HuH-7.5 (cell line): ENCODE results near the gene DUSP8.
A peak's percentile ranks its signal among the peaks of the same experiment; 100 is the strongest.
"Not testable (repeated sequence)": the region's sequence is repeated elsewhere in the genome, so short reads cannot be mapped to it uniquely, and the experiment has no call there.

Experiments used
- DNase-seq: peaks from one replicate; pipeline ENCODE4 v3.0.0; 2011; ENCODE audit warnings: low spot score

The DUSP8 gene

GRCh38 chr11:1572197-1573076, at the start of gene DUSP8:
TSS of gene DUSP8 (minus strand) at chr11:1572271. CDS start at chr11:1565826, 6,445 bp downstream.
- DNase-seq, result peak; percentile 95

DNA sequence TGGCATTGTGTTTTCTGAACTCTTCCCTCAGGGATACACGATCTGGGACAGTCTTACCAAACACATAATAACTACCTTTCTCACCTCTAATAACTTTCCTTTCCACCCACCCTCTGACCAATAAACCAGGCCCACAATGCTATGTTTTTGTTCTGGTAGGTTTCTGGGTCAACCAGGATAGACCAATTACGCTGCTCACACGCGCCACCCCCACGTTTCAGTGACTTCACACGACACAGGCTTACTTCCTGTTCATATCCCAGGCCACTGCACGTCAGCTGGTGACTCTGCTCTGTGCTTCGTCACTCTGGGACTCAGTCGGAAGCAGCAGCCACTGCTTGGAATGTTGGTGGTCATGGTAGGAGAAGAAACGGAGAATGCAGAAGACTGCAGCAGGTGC, 47.4 kb upstream of the DUSP8 start:
- DNase-seq, result no peak

DNA sequence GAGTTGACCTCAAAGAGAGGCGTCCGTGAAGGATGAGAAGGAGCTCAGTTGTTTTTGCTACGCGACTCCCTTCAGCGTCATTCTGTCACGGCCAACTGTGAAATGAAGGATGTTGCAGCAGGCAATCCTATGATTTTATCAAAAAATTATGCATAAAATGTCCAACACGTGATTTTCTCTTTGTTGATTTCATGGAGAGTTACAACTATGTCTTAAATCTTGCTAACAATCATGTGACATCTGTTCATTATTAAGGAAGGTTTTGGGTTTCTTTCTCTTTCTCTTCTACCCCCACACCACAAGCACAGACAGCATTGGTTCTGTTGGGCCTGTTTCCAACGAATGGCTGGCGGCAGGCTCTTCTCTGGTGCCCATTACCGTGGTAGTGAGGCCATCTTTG, 46.2 kb upstream of the DUSP8 start:
- DNase-seq, result no peak

DNA sequence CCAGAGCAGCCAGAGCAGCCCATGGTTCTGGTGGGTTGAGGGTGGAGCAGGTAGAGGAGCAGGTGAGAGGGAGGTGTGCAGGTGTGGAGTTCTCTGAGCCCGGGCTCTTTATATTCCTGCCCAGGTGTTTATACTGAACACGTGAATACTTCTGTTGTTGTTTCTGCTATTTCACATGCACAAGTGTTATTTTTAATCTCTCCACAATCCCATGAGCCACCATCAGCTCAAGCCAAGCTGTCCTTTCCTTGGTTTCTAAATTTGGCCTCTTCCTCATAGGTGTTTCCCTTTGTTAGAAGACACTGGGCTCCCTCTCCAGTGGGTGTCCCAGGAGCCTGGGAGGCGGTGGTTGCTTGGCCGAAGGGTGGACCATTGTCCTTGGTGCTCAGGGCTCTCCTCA, 36.3 kb upstream of the DUSP8 start, which contains the start of gene KRTAP5-3:
KRTAP5-3 (minus strand) TSS at position 101 of the 400 bp plus-strand sequence; CDS start at position 23, 78 bp downstream.
- no peak for DNase-seq

DNA sequence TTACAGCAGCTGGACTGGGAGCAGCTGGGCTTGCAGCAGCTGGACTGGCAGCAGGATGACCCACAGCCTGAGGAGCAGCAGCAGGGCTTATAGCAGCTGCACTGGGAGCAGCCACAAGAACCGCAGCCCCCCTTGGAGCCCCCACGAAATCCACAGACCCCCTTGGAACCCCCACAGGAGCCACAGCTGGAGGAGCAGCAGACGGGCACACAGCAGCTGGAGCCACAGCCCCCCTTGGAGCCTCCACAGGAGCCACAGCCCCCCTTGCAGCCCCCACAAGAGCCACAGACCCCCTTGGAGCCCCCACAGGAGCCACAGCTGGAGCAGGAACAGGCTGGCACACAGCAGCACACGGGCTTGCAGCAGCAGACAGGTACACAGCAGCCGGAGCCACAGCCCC, 35.8 kb upstream of the DUSP8 start:
- DNase-seq, result not testable (repeated sequence)

DNA sequence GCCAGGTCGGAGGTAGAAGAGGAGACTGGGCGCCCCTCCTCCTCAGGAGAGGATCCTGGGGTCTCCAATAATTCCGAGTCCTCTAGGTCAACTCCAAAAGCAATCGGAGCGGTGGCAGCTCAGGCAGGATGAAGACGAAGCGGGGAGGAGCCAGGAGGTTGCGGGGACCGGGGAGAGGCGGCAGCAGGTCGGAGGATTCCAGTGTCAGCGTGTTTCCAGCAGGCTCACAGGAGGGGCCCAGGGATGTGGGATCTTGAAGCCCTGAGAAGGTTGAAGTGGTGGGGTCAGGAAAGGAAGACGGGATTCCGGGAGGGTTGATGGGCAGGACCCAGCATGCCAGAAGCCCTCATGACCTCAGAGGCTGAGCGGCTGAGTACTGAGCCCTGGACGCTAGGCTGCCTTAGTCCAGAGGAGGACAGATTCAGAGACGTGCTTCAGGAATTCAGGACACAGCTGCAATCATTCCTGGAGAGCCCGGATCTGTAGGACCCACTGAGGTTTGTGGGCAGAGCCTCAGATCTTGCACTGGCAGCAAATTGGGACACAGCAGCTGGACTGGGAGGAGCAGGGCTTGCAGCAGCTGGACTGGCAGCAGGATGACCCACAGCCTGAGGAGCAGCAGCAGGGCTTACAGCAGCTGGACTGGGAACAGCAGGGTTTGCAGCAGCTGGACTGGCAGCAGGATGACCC, 35.2 kb upstream of the DUSP8 start:
- not testable (repeated sequence) for DNase-seq

DNA sequence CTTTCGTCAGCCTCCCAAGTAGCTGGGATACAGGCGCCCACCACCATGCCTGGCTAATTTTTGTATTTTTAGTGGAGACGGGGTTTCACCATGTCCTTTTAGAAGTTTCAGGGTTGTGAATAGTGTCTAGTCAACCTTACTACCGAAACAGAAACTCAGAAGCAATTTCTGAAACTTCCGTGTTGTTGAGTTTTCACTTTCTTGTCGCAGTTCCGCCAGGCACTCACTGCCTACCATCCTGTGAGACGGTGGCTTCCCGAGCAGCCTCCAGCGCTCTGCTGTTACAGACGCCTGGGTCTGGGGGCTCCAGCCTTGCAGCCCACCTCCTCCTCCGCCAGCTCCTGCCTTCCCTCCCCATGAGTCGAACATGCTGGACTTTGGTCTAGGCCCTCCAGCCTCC, 33.9 kb upstream of the DUSP8 start:
- not testable (repeated sequence) for DNase-seq

DNA sequence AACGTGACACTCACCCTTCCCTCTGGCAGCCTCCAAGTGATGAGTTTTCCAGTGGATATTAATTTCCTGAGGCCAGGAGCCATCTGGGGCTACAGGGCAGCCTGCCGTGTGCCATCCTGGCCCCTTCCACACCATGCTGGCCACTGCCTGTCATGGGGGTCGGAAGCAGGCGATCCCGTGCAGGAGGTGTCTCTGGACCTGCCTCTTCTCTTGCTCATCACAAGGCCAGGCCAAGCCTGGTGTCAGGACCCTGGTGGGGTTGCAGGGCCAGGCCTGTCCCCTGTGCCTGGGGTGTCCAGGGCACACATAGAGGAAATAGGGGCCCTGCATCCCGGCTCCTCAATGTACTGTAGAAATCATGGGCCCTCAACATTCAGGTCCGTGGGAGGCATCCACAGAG, 32.6 kb upstream of the DUSP8 start:
- no peak for DNase-seq

DNA sequence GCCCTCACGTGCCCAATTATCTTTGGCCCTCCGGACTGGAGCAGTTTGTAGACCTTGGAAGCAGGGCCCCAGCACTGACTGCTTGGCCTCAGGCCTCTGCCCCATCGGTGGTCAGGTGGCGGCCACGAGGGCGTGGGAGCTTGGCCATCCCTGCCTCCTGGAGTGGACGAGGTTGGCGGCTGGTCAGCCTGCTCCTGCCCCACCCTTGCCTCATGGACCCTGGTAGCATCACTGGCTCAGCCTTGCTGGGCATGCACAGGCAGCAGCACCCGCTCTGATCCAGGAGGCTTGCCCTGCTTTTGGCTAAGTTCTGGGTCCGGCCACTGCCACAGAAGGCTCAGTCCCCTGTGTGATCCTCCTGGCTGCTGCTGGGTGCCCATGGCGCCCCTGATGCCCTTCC, 32.1 kb upstream of the DUSP8 start:
- DNase-seq, result no peak

GRCh38 chr11:1603629-1604028, 31.6 kb upstream of the DUSP8 start:
- DNase-seq, result no peak

GRCh38 chr11:1601663-1602062, 29.6 kb upstream of the DUSP8 start:
- DNase-seq, result not testable (repeated sequence)

GRCh38 chr11:1600626-1601025, 28.6 kb upstream of the DUSP8 start:
- DNase-seq, result no peak

DNA sequence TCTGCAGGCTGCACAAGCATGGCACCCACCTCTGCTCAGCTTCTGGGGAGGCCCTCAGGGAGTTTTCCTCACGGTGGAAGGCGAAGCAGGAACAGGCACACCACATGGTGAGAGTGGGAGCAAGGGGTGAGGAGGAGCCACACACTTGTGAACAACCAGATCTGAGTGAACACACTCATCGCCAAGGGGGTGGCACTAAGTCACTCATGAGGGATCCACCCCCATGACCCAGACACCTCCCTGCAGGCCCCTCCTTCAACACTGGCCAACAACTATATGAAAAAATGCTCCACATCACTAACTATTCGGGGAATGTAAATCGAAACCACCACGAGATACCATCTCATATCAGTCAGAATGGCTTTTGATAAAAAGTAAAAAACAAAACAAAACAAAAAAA, 26.7 kb upstream of the DUSP8 start:
- no peak for DNase-seq

DNA sequence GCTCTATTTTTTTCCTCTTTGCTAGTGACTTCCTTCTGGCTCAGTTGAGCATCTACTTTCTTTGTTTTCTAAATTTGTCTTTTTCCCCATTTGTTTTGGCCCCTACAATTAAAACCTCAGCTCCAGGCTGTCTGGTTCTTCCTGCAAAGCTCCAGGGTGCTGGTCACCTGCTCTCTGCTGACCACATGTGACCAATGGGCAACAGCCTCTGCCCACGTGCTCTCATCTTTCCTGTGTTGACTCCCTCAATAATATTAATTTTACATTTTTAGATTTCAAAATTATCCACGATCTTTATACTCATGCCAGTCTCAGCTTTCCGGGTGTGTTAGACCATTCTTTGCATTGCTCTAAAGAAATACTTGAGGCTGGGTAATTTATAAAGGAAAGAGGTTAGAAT, 26.3 kb upstream of the DUSP8 start:
- DNase-seq, result not testable (repeated sequence)

- DNase-seq, result no peak
Observed at GRCh38 chr11:1597994-1598380, 25.9 kb upstream of the DUSP8 start, which contains the start of gene KRTAP5-2. TSS of gene KRTAP5-2 (minus strand) at chr11:1598294. CDS start at chr11:1598250, 44 bp downstream.

DNA sequence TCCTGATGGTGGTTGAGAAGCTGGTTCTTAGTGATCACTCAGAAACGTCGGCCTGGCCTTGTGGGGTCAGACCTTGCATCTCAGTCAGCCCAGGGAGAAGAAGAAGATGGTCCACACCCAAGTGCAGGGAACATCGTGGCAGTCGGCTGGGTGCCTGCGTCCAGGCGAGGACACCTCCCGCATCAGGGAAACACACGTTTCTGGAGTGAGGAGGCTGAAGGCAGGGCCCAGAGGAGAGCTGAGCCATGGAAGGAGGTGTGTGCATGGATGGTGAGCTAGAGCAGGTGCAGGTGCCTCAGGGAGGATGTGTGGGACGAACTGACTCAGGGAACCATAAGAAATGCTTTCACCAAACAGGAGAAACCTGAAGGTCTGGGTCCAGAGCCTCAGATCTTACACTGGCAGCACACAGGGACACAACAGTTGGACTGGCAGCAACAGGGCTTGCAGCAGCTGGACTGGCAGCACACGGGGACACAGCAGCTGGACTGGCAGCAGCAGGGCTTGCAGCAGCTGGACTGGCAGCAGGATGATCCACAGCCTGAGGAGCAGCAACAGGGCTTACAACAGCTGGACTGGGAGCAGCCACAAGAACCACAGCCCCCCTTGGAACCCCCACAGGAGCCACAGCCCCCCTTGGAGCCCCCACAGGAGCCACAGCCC, 25.4 kb upstream of the DUSP8 start:
- no peak for DNase-seq

DNA sequence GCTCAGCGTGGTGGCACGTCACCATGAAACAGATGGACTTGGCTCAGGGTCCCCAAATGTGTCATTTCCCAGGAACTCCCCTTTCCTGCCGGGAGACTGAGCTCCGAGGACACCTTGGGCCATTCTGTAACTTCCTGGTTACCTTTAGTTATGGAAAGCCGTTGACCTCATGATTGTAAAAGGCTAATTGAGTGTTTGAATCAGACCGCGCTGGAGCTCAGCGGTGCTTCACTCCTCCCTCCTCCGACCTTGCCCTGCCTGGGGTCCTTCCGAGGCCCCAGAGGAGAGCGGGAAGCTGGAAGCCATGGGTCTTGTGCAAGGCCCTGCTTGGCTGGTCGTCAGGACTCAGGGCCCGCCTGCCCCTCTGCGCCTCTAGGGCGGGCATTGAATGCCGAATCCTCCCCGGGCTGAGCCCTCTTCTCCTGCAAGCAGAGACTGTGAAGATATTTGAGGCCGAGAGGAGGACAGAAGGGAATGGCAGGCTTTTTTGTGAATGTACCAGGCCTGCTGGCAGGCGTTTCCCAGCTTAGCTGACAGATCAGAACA, 24.6 kb upstream of the DUSP8 start:
- DNase-seq, result not testable (repeated sequence)

DNA sequence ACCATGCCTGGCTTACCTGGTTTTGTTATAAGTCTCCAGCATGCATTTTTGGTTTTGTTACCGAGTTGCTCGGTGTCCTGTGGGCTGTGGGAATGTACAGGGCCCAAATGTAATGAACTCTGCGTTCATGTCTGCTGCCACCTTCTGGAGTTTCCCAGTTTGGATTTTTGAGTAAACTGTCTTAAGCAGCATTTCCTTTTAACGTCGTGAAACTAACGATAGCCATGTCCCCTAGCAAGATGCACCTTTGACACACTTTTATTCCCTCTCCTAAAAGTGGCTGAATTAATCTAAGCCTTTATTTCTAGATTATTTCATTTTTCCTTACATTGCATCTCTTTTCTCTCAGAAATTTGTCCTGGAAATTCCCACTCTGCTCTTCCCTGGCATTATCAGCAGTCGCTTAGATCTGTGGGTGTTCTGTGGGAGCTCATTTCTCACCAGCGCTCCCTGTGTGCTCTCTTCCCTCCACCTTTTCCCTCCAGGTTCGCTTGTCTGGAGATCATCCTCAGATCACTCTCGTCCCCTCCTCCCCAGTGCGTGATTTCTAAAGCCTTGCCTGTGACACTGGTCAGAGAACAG, 24.0 kb upstream of the DUSP8 start:
- not testable (repeated sequence) for DNase-seq

DNA sequence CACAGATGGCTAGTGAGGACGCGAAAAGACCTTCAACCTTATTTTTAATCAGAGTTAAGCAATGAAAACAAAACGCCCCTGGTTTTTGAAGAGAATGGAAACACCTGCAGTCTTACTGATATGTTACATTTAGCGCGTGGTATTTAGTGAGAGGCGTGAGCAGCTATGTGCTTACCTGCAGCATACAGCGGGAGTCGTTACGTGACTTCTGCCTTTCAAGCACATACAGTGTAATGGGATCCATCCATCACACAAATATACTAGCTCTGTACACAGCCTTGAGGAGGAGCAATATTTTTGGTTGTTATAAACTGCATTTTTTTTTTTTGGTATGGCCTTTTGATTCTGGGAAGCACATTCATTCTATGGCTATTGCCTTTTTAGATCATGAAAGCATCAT, 20.6 kb upstream of the DUSP8 start:
- no peak for DNase-seq

GRCh38 chr11:1589996-1590395, 17.9 kb upstream of the DUSP8 start:
- DNase-seq, result no peak

DNA sequence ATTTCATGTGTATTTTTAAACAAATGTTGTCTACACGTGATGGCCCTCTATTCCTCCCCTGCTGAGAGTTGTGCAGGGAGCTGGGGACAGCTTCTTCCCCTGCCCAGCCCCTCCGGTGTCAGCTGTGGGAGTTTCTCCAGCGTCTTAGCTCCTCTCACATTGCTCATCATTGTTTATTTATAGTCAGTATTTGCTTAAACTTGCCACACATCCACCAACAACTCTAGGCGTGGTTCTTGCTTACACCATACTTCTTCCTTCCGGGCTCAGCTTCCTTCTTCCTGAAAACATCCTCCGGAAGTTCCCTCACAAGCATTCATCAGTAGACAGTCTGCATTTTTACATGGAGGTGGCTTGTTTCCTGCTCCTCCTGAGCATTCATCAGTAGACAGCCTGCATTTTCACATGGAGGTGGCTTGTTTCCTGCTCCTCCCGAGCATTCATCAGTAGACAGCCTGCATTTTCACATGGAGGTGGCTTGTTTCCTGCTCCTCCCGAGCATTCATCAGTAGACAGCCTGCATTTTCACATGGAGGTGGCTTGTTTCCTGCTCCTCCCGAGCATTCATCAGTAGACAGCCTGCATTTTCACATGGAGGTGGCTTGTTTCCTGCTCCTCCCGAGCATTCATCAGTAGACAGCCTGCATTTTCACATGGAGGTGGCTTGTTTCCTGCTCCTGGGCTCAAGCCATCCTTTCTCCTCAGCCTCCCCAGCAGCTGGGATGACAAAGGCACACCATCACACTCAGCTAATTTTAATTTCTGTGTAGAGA, 17.3 kb upstream of the DUSP8 start:
- DNase-seq, result not testable (repeated sequence)
